ENCODE results near the gene PLXNB3.

Gene PLXNB3

DNA sequence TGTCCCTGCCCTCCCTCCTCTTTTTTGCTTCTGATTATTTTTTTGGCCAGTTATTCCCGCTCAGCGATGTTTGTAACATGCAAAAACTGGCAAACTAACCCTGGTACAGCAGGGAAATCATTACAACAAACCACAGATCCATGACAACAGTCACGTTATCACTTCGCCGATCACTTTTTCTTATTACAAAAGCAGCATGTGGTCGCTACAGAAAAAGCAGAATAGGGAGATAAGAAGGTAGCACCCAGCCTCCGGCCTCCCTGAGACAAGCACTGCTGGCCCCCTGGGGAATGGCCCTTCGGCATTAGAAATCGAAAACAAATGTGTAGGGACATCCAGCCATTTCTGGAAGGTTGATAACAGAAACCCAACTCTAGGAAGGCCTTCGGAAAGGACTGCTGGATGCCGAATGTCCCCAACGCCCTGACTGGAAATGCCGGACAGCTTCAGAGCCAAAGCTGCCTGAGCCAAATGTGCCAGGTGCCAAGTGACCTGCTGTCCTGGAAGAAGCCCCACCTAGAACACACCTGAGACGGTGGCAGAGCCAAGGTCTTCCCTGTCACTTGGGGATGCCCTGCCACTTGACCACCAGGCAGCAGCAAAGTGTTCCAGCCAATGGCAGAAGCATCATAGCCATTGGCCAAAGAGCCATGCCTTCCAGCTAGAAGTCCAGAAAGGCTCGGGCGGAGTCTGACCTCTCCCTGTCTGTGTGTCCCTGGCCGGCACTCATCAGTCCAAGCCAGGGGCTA lies 27.2 kb downstream of the PLXNB3 start:
- no peak for DNase-seq (ENCODE audit: low read depth in 2 of 2)

DNA sequence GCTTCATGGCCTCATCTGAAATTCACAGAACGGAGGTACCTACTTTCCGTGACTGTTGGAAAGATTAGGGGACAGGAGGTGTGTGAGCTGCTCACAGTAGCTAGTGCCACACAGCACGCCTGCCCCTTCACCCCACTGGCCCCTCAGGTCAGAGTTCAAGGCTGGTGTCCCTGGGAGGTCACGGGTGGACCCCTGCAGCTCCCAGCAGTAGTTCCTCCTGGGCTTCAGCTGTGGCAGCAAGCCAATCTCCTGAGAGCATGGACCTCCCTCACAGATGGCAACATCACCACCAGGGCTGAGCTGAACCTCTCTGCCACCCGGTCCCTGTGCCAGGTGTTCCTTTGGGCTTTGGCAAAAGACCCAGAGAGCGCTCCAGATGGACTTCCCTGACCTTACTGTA lies 28.3 kb downstream of the PLXNB3 start:
- no peak for DNase-seq (ENCODE audit: low read depth in 2 of 2)

DNA sequence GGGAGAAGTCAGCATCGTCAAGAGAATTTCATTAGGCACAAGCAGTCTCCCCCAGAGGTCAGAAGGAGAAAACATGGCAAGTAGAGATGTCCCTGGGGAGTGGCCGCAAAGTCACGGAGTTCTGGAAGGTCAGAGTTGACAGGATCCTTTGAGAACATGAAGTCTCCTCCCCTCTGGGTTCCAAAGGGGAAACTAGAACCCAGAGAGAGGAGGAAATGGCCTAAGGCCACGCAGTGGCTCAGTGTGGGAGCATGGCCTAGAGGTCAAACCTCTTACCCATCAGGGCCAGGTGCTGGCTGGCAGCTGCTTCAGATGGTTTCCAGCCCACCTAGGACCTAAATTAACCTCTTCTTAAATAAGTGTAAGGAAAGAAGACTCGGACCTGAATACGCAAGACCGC lies 29.2 kb downstream of the PLXNB3 start:
- no peak for DNase-seq (ENCODE audit: low read depth in 2 of 2)

DNA sequence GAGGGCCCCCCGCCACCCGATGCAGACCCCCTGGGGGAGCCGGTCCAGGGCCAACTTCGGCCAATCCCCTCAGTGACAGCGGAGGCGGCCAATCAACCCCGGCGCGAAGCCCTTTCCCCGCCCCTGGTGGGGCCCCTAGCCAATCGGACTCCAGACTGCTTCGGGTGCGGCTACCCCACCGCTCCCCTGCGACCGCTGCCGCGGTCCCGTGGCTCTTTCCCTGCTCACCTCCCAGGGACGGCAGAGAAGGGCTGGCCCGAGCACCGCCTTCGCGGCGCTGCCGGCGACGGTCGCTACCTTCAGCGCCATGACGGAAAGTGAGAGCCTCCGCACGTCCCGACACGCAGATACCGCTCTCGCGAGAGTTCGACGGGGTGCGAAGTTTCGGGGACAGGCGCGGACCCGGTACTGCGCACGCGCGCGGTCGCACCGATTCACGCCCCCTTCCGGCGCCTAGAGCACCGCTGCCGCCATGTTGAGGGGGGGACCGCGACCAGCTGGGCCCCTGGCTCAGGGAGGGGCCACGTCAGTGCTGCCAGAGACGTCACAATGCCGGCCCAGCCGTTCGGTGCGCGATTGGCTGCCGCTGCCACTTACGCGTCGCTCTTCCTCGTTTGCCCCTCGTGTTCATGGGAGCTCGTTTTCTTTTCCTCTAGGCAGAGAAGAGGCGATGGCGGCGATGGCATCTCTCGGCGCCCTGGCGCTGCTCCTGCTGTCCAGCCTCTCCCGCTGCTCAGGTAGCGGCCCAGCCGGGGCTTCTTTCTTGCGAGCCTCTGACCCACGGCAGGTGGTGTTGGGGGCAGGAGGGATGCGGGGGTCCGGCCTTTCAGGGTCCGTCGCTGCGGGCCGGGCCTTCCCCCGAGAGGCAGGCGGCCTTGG lies 30.2 kb downstream of the PLXNB3 start, which contains the start of the genes IDH3G and SSR4:
TSS of gene IDH3G (minus strand) at position 358 of the 879 bp plus-strand sequence. CDS start at position 309, 49 bp downstream.
TSS of gene SSR4 (plus strand) at position 651 of the 879 bp plus-strand sequence. CDS start at position 671, 20 bp downstream.
- DNase-seq (ENCODE audit: low read depth in 2 of 2): peak; percentile 86 to 88

DNA sequence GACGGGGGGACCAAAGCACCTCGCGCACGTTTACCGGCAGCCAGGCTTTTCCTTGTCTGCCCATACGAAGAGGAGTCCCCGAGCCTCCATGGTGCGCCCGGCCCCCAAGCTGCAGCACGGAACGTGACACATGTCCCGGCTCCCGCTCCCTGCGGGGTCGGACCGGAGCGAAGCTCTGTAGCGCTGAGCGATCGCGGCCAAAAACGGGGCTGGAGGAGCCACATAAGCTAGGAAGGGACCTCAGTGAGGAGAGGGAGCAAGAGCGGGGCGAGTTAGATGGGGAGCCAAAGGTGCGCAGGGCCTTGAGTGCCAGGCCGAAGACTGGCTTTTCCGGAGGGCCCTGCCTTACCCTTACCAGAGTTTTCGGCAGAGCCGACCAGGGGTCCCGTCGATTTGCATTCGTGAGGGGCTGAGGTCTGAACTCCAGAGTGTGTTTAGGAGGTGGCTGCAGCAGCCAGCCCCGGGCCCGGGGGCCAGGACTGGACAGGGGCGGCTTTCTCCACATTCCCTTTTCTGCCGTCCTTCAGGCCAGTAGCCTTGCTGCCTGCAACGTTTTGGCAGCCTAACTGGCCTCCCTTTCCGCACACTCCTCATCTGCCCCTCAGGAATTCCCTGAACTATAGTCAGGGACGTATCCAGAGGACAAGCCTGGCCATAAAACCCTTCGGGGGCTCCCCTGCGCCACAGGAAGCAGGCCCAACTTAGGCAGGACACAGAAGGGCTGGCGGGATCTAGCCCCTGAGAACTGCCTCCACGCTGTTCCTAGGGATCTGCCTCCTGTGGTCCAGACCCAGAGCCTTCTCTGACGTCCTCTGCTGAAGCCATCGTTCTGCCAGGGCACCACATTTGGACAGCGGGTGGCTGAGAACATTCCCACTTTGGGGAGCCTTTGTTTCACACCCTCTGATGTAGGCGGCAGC lies 31.1 kb downstream of the PLXNB3 start:
- DNase-seq (ENCODE audit: low read depth in 2 of 2): no peak

DNA sequence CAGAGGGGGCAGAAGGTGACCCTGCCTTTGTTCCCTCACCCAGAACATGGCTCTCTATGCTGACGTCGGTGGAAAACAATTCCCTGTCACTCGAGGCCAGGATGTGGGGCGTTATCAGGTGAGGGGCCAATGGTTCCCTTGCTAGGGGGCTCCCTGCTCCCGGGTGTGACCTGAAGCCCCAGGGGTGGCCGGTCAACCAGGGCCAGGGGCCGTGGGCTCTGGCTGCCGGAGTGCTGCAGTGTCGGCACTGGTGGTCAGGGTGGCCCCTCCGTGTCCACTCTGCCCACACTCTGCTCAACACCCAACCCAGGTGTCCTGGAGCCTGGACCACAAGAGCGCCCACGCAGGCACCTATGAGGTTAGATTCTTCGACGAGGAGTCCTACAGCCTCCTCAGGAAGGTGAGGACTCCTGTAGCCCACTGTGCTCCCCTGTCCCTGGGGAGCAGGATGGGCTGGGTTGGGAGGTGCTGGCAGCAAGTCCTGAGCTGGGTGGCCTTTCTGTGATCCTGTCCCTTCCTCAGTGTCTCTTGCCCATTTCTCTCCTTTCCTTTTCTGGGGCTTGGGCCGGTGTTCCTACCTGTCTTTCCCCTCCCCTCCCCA lies 33.5 kb downstream of the PLXNB3 start:
- no peak for DNase-seq (ENCODE audit: low read depth in 2 of 2)

DNA sequence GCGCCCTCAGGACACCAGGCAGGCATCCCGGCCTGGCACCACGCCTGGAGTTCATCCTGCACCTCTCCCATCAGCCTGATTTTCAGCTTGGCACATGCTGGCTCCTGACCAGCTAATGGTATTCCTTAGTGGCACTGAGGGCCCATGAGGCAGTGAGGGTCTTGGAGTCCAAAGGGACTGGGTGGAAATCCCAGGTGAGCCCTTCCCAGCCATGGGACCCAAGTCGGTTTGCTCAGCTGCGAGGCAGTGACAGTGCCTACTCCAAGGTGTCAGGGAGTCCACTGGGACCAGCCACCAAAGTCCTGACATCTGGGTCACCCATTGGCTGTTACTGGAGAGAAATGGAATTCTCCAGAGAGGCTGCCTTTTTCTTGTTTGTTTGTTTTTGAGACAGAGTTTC lies 35.3 kb downstream of the PLXNB3 start:
- DNase-seq (ENCODE audit: low read depth in 2 of 2): no peak

DNA sequence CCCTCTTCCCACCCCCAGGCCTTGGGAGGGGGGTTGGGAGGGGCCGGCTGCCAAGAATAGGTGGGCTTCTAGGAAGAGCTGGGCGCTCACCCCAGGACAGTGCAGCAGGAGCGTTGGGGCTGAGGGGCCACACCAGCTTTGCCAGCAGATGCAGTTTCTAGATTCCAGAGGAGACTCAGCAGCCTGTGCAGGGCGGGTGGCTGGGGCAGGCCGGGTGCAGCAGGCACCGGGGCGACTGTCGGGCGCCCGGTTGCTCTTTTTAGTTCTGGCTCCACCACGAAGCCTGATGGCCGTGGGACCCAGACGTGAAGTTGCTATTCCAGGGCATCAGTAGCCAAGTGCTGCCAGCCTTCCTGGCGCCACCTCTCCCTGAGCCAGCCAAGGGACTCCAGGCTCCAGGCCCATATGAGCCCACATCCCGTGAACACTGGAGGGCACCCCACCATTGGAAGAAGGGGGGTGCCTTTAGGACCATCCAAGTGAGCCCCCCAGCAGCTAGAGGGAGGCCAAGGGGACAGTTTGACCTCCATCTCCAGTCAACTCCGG lies 36.2 kb downstream of the PLXNB3 start:
- no peak for DNase-seq (ENCODE audit: low read depth in 2 of 2)

DNA sequence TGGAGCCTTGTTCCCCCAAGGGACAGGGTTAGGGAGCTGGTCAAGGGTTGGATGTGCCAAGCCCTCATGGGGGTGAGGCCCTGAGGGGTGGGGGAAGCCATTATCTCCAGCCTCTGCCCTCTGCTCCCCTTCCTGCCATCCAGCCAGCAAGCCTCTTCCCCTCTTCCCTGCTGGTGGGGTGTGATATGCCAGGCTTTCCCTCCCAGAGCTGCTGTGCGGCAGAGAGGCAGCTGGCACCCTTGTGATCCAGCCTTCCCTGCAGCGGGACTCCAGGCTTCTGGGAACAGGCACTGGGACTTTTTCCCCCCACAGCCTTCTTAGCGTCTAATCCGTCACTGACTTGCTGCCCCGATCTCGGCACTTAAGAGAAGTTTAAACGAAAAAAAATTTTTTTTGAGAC lies 36.7 kb downstream of the PLXNB3 start:
- no peak for DNase-seq (ENCODE audit: low read depth in 2 of 2)

DNA sequence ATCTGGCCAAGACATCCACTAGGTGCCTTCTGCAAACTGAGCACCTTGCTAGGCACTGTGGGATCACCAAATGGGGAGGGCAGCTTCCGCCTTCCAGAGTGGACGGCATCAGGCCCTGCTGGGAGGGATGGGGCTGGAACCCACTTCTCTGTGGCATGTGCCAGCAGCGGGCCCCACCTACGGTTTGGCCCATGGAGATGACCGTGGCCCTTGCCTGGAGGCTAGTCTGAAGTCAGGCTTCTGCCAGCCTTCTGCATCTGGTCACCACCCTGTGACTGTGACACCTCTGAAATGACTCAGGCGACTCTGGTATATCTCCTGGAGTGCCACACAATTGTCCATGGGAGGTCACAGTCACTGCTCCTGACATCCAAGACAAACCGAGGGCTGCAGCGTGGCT lies 37.6 kb downstream of the PLXNB3 start:
- DNase-seq (ENCODE audit: low read depth in 2 of 2): no peak

DNA sequence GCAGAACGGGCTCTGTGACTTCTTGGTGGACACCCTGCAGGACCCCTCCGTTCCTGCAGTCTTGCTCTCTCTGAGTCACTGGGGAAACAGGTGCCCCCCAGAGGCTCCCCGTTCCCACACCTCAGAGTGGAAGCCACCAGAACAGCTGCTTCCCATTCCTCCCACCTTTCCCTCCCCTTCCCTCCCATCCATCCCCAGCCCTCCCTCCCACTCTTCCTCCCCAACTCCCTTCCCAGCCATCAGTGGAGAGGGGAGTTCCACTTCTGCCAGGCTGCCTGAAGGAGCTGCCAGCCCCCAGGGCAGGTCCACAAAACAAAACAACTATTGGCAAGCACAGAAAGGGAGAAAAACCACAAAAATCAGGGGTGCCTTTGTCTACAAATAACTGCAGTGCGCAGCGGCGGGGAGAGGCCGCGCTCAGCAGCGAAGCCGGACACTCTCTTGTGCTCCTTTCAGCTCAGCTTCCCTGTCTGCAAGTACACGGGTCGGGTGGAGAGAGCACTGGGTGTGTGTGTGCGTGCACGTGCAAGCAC lies 38.5 kb downstream of the PLXNB3 start:
- DNase-seq (ENCODE audit: low read depth in 2 of 2): no peak

DNA sequence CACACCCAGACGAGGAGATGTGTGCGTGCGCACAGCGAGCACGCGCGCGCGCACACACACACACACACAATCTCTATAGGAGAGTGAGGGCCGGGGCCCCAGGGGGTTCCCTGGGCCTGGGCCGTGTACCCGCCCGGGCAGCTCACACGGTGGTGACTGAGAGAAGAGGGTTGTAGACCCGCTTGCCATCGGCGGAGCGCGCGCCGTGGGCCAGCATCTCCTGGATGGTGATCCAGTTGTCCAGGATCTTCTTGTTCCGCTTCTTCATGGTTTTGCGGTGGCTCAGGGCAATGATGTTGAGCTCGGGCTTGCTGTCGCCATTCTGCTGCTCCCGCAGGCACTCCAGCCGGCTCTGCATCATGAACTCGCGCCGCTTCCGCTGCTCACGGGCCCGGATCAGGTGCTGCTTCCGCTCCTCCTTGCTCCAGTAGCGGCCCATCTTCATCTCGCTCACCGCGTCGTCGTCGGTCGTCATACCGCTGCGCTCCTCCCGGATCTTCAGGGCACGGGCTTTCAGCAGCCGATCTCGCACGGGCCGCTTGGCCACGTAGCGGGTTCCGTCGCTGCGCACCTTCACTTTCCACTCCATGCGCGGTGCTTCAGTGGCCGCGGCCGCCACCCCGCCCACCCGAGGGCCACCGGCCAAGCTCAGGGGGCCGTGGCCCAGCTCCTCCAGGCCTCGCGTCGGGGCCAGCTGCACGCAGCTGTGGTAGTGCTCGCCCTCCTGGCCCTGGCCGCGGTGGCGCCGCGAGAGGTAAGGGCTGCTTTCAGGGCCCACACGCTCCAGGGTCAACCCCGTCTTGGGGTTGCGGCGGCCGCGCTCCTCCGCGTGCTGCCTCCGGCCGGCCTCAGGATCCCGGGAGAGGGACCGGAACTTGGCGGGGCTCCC lies 39.4 kb downstream of the PLXNB3 start:
- no peak for DNase-seq (ENCODE audit: low read depth in 2 of 2)

DNA sequence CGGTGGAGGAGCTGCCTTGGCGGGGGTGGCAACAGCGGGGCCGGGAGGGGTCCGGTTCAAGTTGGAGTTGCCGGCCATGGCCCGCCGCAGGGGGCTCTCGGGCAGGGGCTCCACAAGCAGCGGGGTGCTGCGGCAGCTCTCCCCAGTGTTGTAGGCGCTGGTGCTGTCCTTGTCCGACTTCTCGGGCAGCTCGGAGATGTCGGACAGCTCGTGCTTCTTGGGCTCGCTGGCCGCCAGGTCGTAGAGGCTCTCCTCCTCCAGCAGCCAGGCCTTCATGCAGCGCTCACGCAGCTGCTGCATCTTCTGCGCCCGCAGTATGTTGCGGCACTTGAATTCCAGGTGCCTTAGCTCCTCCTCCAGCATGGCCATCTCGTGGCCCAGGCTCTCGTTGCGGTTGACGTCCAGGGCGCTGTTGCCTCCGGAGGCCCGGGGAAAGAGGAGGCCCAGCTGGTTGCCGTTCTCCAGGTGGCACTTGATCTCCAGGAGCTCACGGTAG lies 40.1 kb downstream of the PLXNB3 start:
- DNase-seq (ENCODE audit: low read depth in 2 of 2): no peak

DNA sequence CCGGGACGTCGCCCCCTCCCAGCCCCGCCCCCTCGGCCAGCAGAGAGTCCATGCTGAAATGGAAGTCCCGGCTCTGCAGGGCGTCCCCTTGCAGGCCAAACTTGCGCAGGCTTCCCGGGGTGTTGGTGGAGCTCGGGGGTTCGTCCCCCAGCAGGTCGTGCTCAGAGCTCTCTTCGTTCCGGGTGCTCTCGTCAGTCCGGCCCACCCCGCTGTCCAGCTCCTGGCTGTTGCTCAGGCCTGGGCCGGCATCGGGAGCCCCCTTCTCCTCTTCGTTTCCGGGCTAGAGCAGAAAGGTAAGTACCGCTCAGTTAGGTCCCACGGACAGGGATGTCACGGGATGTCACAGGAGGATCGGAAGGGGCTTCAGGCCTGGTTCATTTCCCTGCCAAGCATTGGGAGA lies 40.6 kb downstream of the PLXNB3 start:
- DNase-seq (ENCODE audit: low read depth in 2 of 2): no peak

DNA sequence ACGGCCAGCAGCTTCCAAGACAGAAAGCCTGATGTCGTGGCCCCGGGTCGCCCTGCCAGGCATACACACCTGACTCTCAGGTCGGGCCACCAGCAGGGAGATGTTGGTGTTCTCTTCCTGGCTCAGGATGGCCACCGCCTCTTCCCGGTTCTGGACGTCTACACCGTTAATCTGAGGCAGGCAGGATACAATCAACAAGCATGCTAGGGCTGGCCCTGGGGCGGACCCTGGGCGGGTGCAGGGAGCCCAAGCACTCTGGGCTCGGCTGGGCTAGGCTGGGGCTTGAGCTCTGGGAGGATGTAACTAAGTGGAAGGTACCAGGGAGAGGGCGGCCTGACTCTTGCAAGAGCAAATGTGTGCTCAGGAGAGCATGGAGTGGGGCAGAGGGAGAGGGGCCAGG lies 41.4 kb downstream of the PLXNB3 start:
- DNase-seq (ENCODE audit: low read depth in 2 of 2): no peak

DNA sequence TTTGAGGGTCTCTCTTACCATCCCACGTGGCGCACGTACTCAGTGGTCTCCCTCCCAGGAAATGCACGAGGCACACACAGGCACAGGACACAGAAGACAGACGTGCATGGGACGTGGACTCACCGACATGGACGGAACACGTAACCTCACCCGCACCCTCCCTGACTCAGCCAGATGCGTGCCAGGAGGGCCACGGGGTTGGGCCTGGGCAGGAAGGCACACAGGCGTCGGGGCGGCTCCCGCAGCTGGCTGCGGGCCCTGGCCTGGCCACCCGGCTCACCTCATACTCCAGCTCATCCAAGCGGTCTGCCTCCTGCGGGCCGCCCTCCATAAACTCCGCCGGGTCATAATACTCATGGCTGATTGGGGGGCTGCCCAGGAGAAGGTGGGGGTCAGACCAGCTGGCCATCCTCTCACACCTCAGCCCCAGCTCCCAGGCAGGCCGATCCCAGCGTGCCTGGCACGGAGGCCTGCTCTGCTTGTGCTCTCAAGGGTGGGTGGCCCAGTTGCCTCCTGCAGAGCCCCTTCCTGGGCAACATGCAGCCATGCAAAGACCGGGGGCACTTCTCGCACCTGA lies 43.0 kb downstream of the PLXNB3 start:
- DNase-seq (ENCODE audit: low read depth in 2 of 2): no peak

DNA sequence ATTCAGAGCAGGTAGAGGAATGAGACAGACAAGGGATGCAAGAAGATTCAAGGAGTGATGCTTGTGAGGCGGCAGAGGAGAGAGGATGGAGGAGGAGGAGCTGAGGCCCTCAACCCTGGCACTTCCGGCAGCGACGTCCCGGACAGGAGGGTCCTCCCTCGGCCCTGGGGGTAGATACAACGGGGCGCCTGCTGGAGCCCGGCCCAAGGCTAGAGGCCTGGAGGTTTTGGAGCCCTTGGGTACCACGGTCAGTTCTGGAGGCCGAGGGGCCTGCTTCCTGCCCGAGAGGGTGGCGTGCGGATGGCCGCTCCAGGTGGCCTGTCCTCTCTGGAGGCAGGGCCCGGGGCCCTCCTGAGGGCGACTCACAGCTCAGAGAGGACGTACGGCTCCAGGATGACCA lies 43.9 kb downstream of the PLXNB3 start:
- no peak for DNase-seq (ENCODE audit: low read depth in 2 of 2)

DNA sequence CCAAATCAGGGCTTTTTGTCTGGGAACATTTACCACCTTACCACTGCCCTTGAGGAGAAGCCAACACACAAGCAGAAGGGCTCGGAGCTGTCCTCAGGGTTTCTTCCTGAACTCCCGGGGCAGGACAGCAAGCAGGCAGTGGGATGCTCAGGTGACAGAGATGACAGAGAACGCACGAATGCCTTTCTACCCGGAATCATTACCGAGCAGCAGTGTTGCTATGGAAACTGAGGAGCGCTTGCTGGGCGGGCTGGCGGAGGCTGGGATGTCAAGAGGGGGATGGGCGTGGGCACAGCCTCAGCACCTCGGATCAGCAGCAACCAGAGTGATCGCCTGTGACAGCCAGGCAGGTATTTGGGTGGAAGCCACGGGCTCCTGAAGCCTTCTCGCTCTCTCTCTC lies 48.2 kb downstream of the PLXNB3 start:
- DNase-seq (ENCODE audit: low read depth in 2 of 2): no peak

DNA sequence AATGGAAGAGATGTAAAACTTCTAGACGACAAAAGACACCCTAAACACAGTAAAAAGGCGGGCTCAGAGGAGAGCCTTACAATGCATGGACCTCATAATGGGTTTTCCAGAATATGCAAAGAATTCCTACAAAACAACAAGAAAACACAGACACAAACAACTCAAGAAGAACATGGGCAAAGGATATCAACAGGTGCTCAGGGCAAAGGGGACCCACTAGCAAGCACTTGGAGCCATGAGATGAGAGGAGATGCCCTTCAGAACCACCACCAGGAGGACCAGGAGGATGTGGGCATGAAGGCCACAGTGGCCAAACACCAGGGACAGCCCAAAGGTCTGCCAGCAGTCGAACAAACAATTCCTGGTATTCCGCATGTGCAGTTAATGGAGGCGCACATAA lies 49.1 kb downstream of the PLXNB3 start:
- DNase-seq (ENCODE audit: low read depth in 2 of 2): no peak

Measured in stimulated activated CD8-positive, alpha-beta memory T cell treated with anti-CD3 and anti-CD28 coated beads, Interleukin-15, amount 100 ng/mL, for 48 hours (primary cell).